ENCODE data around the gene RAD9A.

RAD9A gene

GRCh38 chr11:67354075-67355022 lies 37.4 kb upstream of the RAD9A start:
- in situ Hi-C loops (cut with HindIII; ENCODE audit: low sequenced_read_pairs): no loop called here
- TF ChIP-seq CTCF (IDR thresholded peaks at IDR 0.05; ENCODE audit: low read depth, low read length): peak; percentile 12
- H3K4me3 ChIP-seq (ENCODE audit: low read depth, low read length): peak overlapping the region; percentile 74
- peak; percentile 93 for DNase-seq (ENCODE audit: low read depth, low spot score)

DNA sequence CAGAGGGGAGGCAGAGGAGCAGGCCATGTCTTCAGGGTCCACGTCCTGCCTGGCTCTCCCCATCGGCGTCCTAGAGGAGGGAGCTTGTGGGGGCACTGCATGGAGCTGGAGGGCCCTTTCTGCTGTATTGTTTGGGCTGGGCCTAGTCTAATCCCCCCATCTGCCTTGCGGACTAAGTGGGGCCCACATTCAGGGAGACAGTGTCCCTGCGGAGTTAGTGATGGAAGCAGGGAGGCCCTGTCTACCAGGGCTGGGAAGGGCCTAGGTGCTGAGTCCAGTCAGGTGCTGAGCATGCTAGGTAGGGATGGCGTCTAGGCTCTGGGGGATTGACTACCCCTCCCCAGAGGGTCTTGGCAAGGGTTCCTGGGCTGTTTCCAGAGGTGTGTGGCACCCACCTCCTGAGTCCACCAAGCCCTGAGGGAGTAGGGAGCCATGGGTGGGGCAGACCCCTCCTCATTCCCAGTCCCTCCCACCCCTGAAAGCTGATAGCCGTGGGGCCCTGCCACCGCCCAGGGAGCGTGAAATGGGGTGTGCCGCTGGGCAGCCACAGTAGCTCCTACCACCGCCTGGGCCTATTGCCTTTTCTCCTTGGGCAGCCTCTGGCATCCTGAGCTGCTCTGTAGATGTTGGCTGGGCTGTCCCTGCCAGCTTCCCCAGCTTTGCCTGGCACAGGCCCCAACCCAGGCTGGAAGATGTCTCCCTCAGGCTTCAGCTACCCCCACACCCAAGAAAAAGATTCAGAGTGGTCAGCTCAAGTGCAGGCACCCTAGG lies 36.6 kb upstream of the RAD9A start:
- no peak for DNase-seq (ENCODE audit: low read depth, low spot score)
- no peak for TF ChIP-seq CTCF (IDR thresholded peaks at IDR 0.05; ENCODE audit: low read depth, low read length)
- H3K4me3 ChIP-seq (ENCODE audit: low read depth, low read length): no peak overlapping the region
- in situ Hi-C loops (cut with HindIII; ENCODE audit: low sequenced_read_pairs): no loop called here

- in situ Hi-C loops (cut with HindIII; ENCODE audit: low sequenced_read_pairs): no loop called here
- DNase-seq (ENCODE audit: low read depth, low spot score): no peak
- no peak overlapping the region for H3K4me3 ChIP-seq (ENCODE audit: low read depth, low read length)
- no peak for TF ChIP-seq CTCF (IDR thresholded peaks at IDR 0.05; ENCODE audit: low read depth, low read length)
Measured at GRCh38 chr11:67355794-67356386, 35.9 kb upstream of the RAD9A start.

DNA sequence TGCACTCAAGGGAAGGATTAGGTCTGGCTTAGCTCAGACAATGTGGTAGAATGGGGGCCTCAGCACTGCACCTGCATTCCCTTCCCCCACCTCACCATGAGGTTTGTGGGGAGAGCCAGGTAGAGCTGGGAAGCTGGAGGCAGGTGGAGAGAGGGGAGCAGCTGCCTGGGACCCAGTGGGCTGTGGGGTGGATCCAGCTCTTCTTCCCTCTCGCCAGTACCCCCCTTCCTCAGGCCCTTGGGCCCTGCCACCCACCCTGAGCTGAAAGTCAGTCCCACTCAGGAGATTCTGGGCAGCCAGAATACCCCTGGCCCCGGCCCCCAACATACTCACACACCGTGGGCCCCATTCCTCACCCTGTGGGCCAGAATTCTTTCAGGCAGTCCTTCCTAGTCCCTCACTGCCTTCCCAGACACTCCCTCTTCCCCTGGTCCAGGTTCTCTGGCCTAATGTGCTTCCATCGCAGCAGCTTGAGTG lies 35.4 kb upstream of the RAD9A start:
- no peak for TF ChIP-seq CTCF (IDR thresholded peaks at IDR 0.05; ENCODE audit: low read depth, low read length)
- H3K4me3 ChIP-seq (ENCODE audit: low read depth, low read length): no peak overlapping the region
- no peak for DNase-seq (ENCODE audit: low read depth, low spot score)
- in situ Hi-C loops (cut with HindIII; ENCODE audit: low sequenced_read_pairs): no loop called here

DNA sequence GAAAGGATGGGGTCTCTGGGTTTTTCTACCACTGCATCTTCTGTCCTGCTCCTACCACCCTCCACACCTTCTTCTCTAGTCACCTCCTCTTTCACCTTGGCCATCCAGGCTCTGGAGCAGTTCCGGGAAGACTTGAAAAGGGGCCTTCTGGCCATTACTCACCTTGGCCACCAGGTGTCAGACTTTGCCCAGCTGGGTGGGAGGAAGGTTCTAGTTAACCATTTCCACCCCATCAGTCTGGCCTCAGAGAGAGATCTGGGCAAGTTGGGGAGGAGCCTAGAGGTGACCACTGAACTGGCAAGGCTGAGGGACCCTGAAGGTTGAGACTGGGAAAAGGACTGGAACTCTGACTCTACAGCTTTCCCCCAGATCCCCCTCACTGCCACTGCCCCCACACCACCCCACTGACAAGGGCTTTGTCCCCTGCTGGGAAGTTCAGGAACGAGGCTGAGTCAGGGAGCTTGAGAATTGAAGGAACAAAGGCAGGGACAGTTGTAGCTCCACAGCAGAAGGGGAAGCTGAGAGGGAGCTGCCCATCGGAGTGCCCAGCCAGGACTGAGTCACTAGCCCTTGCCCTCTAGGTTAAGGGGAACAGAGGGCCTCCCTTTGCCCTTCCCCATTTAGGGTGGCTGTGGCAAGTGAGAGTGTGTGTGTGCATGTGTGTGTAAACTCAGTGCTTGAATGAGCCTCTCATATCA lies 34.8 kb upstream of the RAD9A start:
- DNase-seq (ENCODE audit: low read depth, low spot score): peak; percentile 83

More for the DNA sequence above, 34.8 kb upstream of the RAD9A start:
- peak; percentile 96 for TF ChIP-seq CTCF (IDR thresholded peaks at IDR 0.05; ENCODE audit: low read depth, low read length)
- in situ Hi-C loops (cut with HindIII; ENCODE audit: low sequenced_read_pairs): no loop called here
- H3K4me3 ChIP-seq (ENCODE audit: low read depth, low read length): no peak overlapping the region

All from astrocyte of the spinal cord (primary cell).